IPS-20b (cell line): Measurements from ENCODE around the gene RPS28.

ENCODE experiments used
- H3K27ac ChIP-seq: one replicate; pipeline ENCODE4 v1.5.1; 2013; ENCODE audit warnings: low read length
- H3K27me3 ChIP-seq: 2 replicates; pipeline ENCODE4 v1.6.1; 2013; ENCODE audit warnings: mild to moderate bottlenecking, low read length, inconsistent platforms; ENCODE audit not compliant: insufficient read depth
- H3K36me3 ChIP-seq: 2 replicates; pipeline ENCODE4 v1.6.1; 2013; ENCODE audit warnings: low read depth, mild to moderate bottlenecking, inconsistent platforms, low read length, moderate library complexity; ENCODE audit not compliant: insufficient read depth
- H3K4me1 ChIP-seq: 2 replicates; pipeline ENCODE4 v1.6.1; 2013; ENCODE audit warnings: mild to moderate bottlenecking, control low read depth, inconsistent platforms, low read length, moderate library complexity; ENCODE audit not compliant: insufficient read depth
- H3K4me3 ChIP-seq: 2 replicates; pipeline ENCODE4 v1.5.1; 2013; ENCODE audit warnings: mild to moderate bottlenecking, low read length, inconsistent platforms
- H3K9ac ChIP-seq: 2 replicates; pipeline ENCODE4 v1.6.1; 2013; ENCODE audit warnings: low read depth, mild to moderate bottlenecking, inconsistent platforms, low read length, moderate library complexity
- H3K9me3 ChIP-seq: 2 replicates; pipeline ENCODE4 v1.6.1; 2013; ENCODE audit warnings: mild to moderate bottlenecking, low read depth, low read length, inconsistent platforms; ENCODE audit not compliant: insufficient read depth

Gene RPS28

GRCh38 chr19:8323781-8324185 lies 2.5 kb downstream of the RPS28 start:
- no peaks in the 10 kb centered on the region for H3K27me3 ChIP-seq
- no peak overlapping the region for H3K4me3 ChIP-seq
- peaks cover 26% of the 10 kb centered on the region for H3K36me3 ChIP-seq
- no peak overlapping the region for H3K9ac ChIP-seq
- peaks cover 9% of the 10 kb centered on the region; the same call in 1 of the 2 replicates for H3K4me1 ChIP-seq
- H3K27ac ChIP-seq: no peak overlapping the region
- no peaks in the 10 kb centered on the region for H3K9me3 ChIP-seq

DNA sequence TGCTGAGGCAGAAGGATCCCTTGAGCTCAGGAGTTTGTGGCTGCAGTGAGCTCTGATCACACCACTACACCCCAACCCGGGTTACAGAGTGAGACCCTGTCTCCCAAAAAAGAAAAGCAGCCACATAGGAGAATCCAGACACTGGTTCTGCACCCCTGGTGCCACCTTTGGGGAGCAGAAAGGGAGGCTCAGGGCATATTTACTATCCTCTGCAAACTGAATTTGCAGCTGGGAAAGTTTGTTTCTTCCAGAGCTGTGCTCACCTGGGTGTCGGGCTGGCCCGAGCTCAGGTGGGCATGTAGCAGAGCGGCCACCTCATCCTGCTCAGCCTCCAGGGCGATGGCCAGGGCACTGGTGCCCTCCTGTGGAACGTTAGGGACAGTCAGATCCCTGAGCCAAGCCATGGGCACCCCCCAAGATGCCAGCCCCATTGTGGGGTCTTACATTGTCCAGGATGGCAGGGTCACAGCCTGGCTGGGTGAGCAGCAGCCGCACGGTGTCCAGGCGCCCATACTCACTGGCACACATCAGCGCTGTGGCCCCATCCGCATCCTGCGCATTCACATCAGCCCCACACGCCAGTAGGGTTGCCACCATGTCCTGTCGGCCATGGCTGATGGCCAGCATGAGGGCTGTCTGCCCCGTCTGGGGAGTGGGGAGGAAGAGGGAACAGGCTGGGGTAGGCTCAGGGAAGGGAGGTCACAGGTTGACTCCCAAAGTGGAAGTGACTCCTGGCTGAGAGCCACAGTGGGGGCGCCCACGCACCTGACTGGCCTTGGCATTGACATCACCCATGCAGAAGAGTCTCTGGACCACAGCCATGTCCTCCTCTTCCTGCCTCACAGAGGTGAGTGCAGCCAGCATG lies 3.1 kb downstream of the RPS28 start:
- no peak overlapping the region for H3K9ac ChIP-seq

DNA sequence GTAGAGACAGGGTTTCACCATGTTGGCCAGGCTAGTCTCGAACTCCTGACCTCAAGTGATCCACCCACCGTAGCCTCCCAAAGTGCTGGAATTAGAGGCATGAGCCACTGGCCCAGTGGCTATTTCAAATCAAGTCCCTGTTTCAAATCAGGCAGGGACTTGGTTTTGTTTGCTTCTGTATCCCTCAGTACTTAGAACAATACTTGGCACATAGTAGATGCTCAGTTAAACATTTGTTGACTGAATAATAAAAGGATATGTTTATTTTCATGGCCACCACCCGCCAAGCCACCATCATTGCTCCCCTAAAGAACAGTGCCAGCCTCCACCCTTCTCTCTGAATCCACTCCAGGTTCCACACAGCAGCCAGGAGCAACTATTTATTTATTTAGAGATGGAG lies 4.2 kb downstream of the RPS28 start:
- peaks cover 26% of the 10 kb centered on the region for H3K36me3 ChIP-seq
- H3K4me1 ChIP-seq: peaks cover 9% of the 10 kb centered on the region; the same call in 1 of the 2 replicates
- H3K27me3 ChIP-seq: 0 out of 2 replicates have a peak, but pooled peaks cover 7% of the 10 kb centered on the region
- H3K4me3 ChIP-seq: no peak overlapping the region
- no peaks in the 10 kb centered on the region for H3K9me3 ChIP-seq
- H3K9ac ChIP-seq: no peak overlapping the region
- no peak overlapping the region for H3K27ac ChIP-seq

More for the DNA sequence above, 3.1 kb downstream of the RPS28 start:
- Histone ChIP-seq H3K27ac (no peak overlapping the region), H3K36me3 (peaks cover 26% of the 10 kb centered on the region), H3K9me3 (no peaks in the 10 kb centered on the region), H3K4me3 (no peak overlapping the region), H3K27me3 (0 out of 2 replicates have a peak, but pooled peaks cover under 1% of the 10 kb centered on the region), H3K4me1 (peaks cover 9% of the 10 kb centered on the region; the same call in 1 of the 2 replicates)

DNA sequence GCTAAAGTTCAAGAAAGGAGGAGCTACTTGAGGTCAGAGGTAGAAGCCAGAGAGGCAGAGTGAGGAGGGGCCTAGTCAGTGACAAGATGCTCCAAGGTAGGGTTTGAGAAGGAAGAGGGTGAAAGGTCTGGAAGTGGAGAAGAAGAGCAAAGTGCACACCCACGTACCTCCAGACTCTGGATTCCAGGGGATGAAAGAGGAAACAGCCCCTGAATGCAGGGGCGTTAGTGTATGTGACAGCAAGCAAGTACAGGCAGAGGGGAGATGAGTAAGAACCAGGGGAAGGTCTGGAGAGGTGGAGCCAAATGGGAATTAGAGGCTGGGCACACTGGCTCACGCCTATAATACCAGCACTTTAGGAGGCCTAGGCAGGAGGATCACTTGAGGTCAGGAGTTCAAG lies 8.7 kb downstream of the RPS28 start:
- H3K4me1 ChIP-seq: peaks cover 5% of the 10 kb centered on the region; the same call in 1 of the 2 replicates
- no peaks in the 10 kb centered on the region for H3K9me3 ChIP-seq
- no peak overlapping the region for H3K9ac ChIP-seq
- H3K36me3 ChIP-seq: no peaks in the 10 kb centered on the region
- H3K4me3 ChIP-seq: no peak overlapping the region
- H3K27ac ChIP-seq: no peak overlapping the region
- peaks cover 48% of the 10 kb centered on the region for H3K27me3 ChIP-seq

- Histone ChIP-seq H3K4me1 (peaks cover 5% of the 10 kb centered on the region; the same call in 1 of the 2 replicates), H3K4me3 (no peak overlapping the region), H3K27ac (no peak overlapping the region), H3K9me3 (no peaks in the 10 kb centered on the region), H3K27me3 (peaks cover 62% of the 10 kb centered on the region), H3K36me3 (no peaks in the 10 kb centered on the region), H3K9ac (no peak overlapping the region)
Measured at GRCh38 chr19:8331263-8331845, 10.1 kb downstream of the RPS28 start.

DNA sequence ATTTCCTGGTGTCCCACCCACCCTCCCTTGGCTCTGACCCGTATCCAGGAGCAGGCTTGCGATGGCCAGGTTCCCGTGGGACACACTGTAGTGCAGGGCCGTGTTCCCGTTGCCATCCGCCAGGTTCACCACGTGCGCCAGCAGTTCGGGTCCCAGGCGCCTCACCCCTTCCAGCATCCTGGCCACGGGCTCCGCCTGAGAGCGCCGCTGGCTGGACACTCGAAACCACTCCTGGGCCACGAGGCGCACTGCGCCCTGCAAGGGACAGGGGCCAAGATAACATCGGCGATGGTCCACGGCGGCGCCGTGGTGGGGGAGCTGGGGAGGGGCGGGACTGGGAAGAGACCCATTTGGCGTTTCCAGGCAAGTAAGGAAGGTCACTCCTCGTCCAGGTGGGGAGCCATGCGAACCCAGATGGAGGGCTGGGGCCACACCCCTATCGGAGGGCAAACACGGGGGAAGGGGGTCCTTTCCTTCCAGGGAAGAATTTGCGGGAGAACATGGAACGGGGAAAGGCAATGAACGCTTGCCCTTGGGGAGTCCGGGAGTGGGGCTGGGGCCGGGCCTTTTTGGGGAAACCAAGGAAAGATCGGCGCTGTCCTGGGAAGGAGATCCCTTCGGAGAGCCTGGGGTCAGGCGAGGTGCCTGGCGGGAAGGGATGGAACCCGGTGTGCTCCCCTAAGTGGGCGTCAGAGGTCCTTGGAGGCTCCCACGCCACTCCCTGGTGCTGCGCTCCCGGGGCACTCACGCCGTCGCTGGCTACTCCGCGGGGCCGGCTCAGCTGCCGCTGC lies 11.9 kb downstream of the RPS28 start:
- H3K36me3 ChIP-seq: no peaks in the 10 kb centered on the region
- H3K4me3 ChIP-seq: peak overlapping the region; percentile 53; the same call in 1 of the 2 replicates
- peaks cover 5% of the 10 kb centered on the region; the same call in 1 of the 2 replicates for H3K4me1 ChIP-seq
- H3K9ac ChIP-seq: no peak overlapping the region
- H3K27ac ChIP-seq: no peak overlapping the region
- peaks cover 68% of the 10 kb centered on the region for H3K27me3 ChIP-seq
- no peaks in the 10 kb centered on the region for H3K9me3 ChIP-seq

GRCh38 chr19:8333767-8334457 lies 12.6 kb downstream of the RPS28 start:
- H3K4me1 ChIP-seq: peaks cover 5% of the 10 kb centered on the region; the same call in 1 of the 2 replicates
- H3K36me3 ChIP-seq: no peaks in the 10 kb centered on the region
- no peak overlapping the region for H3K9ac ChIP-seq
- H3K9me3 ChIP-seq: no peaks in the 10 kb centered on the region
- H3K4me3 ChIP-seq: peak overlapping the region; percentile 53
- peaks cover 68% of the 10 kb centered on the region for H3K27me3 ChIP-seq
- H3K27ac ChIP-seq: no peak overlapping the region

GRCh38 chr19:8334458-8335342 lies 13.4 kb downstream of the RPS28 start:
- no peaks in the 10 kb centered on the region for H3K36me3 ChIP-seq
- H3K27me3 ChIP-seq: peaks cover 65% of the 10 kb centered on the region
- peaks cover 5% of the 10 kb centered on the region; the same call in 1 of the 2 replicates for H3K4me1 ChIP-seq
- peak overlapping the region; percentile 56 for H3K4me3 ChIP-seq
- no peak overlapping the region for H3K9ac ChIP-seq
- H3K9me3 ChIP-seq: no peaks in the 10 kb centered on the region
- no peak overlapping the region for H3K27ac ChIP-seq

DNA sequence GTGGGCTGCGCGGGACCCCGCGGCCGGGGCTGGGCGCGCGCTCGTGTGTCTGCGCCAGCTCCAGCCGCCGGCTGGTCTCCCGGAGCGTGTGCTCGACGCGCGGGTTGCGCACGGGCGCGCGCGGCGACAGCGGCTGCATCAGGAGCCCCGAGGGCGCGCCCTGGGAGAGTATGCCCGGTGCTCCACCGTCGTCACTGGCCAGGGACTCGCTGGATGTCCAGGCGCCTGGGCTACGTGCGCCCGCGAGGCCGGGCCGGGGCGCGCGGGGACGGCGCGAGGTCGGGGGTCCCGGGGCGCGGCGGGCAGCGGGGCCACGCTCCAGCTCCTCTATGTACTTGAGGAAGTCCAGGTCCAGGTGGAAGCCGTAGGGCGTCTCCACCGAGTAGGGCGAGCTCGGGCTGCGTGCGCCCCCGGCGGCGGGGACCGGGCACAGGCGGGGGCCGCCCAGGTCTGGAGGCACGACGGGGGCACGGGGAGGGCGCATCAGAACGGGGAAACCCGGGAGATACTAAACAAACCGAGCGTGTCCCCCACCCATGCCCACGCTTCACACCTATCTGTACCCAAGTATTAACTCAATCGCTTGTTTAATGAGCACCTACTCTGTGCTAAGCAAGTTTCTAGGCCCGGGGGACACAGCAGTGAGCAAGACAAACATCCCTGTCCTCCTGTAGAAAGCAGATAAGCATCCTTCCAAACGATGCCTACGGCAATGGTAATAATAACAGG lies 14.2 kb downstream of the RPS28 start:
- H3K4me3 ChIP-seq: peak overlapping the region; percentile 56; the same call in 1 of the 2 replicates
- H3K4me1 ChIP-seq: peaks cover 5% of the 10 kb centered on the region; the same call in 1 of the 2 replicates
- peaks cover 61% of the 10 kb centered on the region for H3K27me3 ChIP-seq
- H3K9me3 ChIP-seq: no peaks in the 10 kb centered on the region
- H3K9ac ChIP-seq: no peak overlapping the region
- H3K27ac ChIP-seq: no peak overlapping the region
- H3K36me3 ChIP-seq: no peaks in the 10 kb centered on the region

DNA sequence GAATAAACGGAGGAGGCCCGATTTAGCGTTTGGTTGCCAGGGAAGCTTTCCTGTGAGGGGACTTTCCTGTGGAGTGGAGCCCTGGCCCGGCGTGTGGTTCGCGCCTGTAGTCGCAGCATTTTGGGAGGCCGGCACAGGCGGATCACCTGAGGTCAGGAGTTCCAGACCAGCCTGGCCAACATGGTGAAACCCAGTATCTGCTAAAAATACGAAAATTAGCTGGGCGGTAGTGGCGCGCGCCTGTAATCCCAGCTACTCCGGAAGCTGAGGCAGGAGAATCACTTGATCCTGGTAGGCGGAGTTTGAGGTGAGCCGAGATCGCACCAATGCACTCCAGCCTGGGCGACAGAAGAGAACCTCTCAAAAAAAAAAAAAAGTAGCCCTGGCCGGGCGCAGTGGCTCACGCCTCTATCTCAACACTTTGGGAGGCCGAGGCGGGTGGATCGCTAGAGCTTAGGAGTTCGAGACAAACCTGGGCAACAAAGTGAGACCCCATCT lies 14.8 kb downstream of the RPS28 start:
- Histone ChIP-seq H3K27ac (no peak overlapping the region), H3K4me3 (peak overlapping the region; percentile 56; the same call in 1 of the 2 replicates), H3K4me1 (peaks cover 5% of the 10 kb centered on the region; the same call in 1 of the 2 replicates), H3K9me3 (no peaks in the 10 kb centered on the region), H3K36me3 (no peaks in the 10 kb centered on the region), H3K27me3 (peaks cover 58% of the 10 kb centered on the region), H3K9ac (no peak overlapping the region)
